HepG2 (cell line): ENCODE measurements around the gene EFEMP2. TPM values are rescaled to one million over a fixed set of nuclear protein-coding genes. Genes with fewer than 3 reads are reported as not detected.

Experiments
- ATAC-seq: fragments of 200-7000 bp; cut with Tn5 transposase; 3 replicates; pipeline ENCODE4 v1.9.1; 2020; ENCODE audit warnings: mild to moderate bottlenecking, moderate library complexity
- BruUV-seq: library from RNA; stranded (reverse); fragments of 400-500 nt; replicated peaks from 2 replicates; lab custom pipeline; 2021; lab: Mats Ljungman, UMichigan
- CTCF ChIA-PET: fragments of 300-600 bp; formaldehyde crosslinking; extraction: SDS; loops from one replicate; lab custom pipeline; 2021; ENCODE audit warnings: low total read pairs, inconsistent platforms, low intra/inter-chr PET ratio; lab: Yijun Ruan, JAX
- POLR2A ChIA-PET: fragments of 350-600 bp; sonication (Branson Sonifier 250); formaldehyde crosslinking; loops from one replicate; lab custom pipeline; 2020; ENCODE audit warnings: antibody characterized with exemption, inconsistent platforms; lab: Yijun Ruan, JAX
- DNase-seq: peaks from one replicate; pipeline ENCODE4 v3.0.0-alpha.2; 2015; ENCODE audit warnings: low spot score
- FAIRE-seq: peaks from 3 replicates; lab custom pipeline; 2011; peaks lifted over from hg19 to GRCh38; lab: Jason Lieb, UNC
- H2AFZ ChIP-seq: one replicate; pipeline ENCODE4 v1.6.1; 2011; ENCODE audit warnings: low read length, inconsistent platforms
- H3K27ac ChIP-seq: fragments of 300-600 bp; 3 replicates; pipeline ENCODE4 v1.8.0; 2011; ENCODE audit warnings: mixed run types, mild to moderate bottlenecking, mixed read lengths, low read length, inconsistent platforms; ENCODE audit not compliant: insufficient read depth; ENCODE audit errors: extremely low read length
- H3K27me3 ChIP-seq, 2 experiments: fragments of 200-600 bp in 1 of 2; 2 replicates in 1 of 2; 3 replicates in 1 of 2; pipeline versions ENCODE4 v1.6.0 to v1.8.0; 2011; ENCODE audit warnings: low read length in 2 of 2, mild to moderate bottlenecking in 2 of 2, moderate library complexity in 2 of 2, inconsistent platforms in 1 of 2; ENCODE audit not compliant: insufficient read depth in 2 of 2, control insufficient read depth in 1 of 2
- H3K36me3 ChIP-seq, 2 experiments: fragments of 200-600 bp in 1 of 2; replicated peaks in 1 of 2; 2 replicates in 1 of 2; 3 replicates in 1 of 2; pipeline versions ENCODE4 v1.5.1 to v1.8.0; 2011; ENCODE audit warnings: low read length in 2 of 2, inconsistent platforms in 1 of 2; ENCODE audit not compliant: insufficient read depth in 2 of 2, control insufficient read depth in 1 of 2
- H3K4me1 ChIP-seq: 2 replicates; pipeline ENCODE4 v1.5.1; 2012; ENCODE audit warnings: low read length, inconsistent platforms; ENCODE audit not compliant: insufficient read depth
- H3K4me2 ChIP-seq: 2 replicates; pipeline ENCODE4 v1.6.0; 2011; ENCODE audit warnings: low read depth, low read length, inconsistent platforms
- H3K4me3 ChIP-seq, 3 experiments: fragments of 200-600 bp in 1 of 3; sonication (generic), shearing (Covaris generic) in 1 of 3; replicated peaks in 1 of 3; 2 replicates each; pipeline ENCODE4 v1.5.1; 2011 to 2016; ENCODE audit warnings: low read length in 3 of 3, inconsistent platforms in 2 of 3, low read depth in 2 of 3, mild to moderate bottlenecking in 2 of 3, control low read depth in 1 of 3, mixed read lengths in 1 of 3; ENCODE audit not compliant: insufficient read depth in 1 of 3
- H3K79me2 ChIP-seq: one replicate; pipeline ENCODE4 v1.6.1; 2011; ENCODE audit warnings: low read length, inconsistent platforms; ENCODE audit not compliant: insufficient read depth
- H3K9ac ChIP-seq: 2 replicates; pipeline ENCODE4 v1.6.0; 2011; ENCODE audit warnings: mild to moderate bottlenecking, low read depth, low read length, inconsistent platforms; ENCODE audit not compliant: insufficient read depth
- H3K9me3 ChIP-seq: 2 replicates; pipeline ENCODE4 v1.5.1; 2012; ENCODE audit warnings: mild to moderate bottlenecking, low read length
- H4K20me1 ChIP-seq: 2 replicates; pipeline ENCODE4 v1.6.0; 2011; ENCODE audit warnings: inconsistent platforms, mild to moderate bottlenecking, low read length, moderate library complexity; ENCODE audit not compliant: insufficient read depth
- ATF1 ChIP-seq: IDR thresholded peaks from 2 replicates; pipeline ENCODE4 v1.6.1; 2016; ENCODE audit warnings: mild to moderate bottlenecking, control low read depth
- HOXD1 ChIP-seq: sonication (generic); formaldehyde crosslinking; IDR thresholded peaks from 2 replicates; pipeline ENCODE4 v1.5.0; 2020; ENCODE audit warnings: missing genetic modification reagents
- MTA3 ChIP-seq: sonication (generic); formaldehyde crosslinking; IDR thresholded peaks from 2 replicates; pipeline ENCODE4 v1.4.0; 2020; ENCODE audit warnings: missing genetic modification reagents
- SAP130 ChIP-seq: IDR thresholded peaks from 2 replicates; pipeline ENCODE4 v1.6.1; 2016; ENCODE audit warnings: low read depth
- ZNF24 ChIP-seq: fragments of 450-650 bp; IDR thresholded peaks from 2 replicates; pipeline ENCODE4 v1.6.1; 2017; ENCODE audit warnings: antibody characterized with exemption, mild to moderate bottlenecking
- WGBS: methylation state at CpG from one replicate; pipeline ENCODE4 v1.1.6; 2017; ENCODE audit warnings: low lambda C conversion rate; 5-methylcytosine and 5-hydroxymethylcytosine counted together
- in situ Hi-C: cut with HindIII; loops from 2 replicates; pipeline ENCODE4 v1.10.0; 2017; ENCODE audit warnings: low pct_unique_long_range_greater_than_20kb; ENCODE audit not compliant: extremely low pct_ligation_motif_present
- intact Hi-C: fragments of 100-400 bp; cut with micrococcal nuclease; formaldehyde crosslinking; loops from one replicate; pipeline ENCODE4 v1.10.0; 2022; ENCODE audit not compliant: unreplicated experiment
- polyA plus RNA-seq, 8 experiments: library from polyadenylated mRNA; depleted of rRNA in 3 of 8; stranded (reverse) in 7 of 8; unstranded in 1 of 8; fragments of >200 nt; fragmentation: Illumina TruSeq in 4 of 8; extraction: Trizol in 4 of 8; gene quantifications; 2 replicates each; pipeline versions ENCODE4 v1.2.1 to v1.2.3, GENCODE V29; 2011 to 2016; ENCODE audit warnings: low read depth in 4 of 8, missing spikeins in 1 of 8, mixed read lengths in 1 of 8; ENCODE audit not compliant: insufficient read depth in 1 of 8
- total RNA-seq, 5 experiments: library from RNA; depleted of rRNA; stranded (reverse); fragments of >200 nt; fragmentation: Illumina TruSeq; extraction: Trizol; gene quantifications; 2 replicates each; pipeline ENCODE4 v1.2.3, GENCODE V29; 2016; ENCODE audit warnings: low read depth in 1 of 5
- TF ChIP-seq, protein P1 (sequence below): IDR thresholded peaks from 2 replicates; pipeline ENCODE4 v1.6.1; 2012; ENCODE audit warnings: low read depth, low read length, improper control_type of control experiment
- TF ChIP-seq, protein P2 (sequence below): sonication (generic); formaldehyde crosslinking; IDR thresholded peaks from 2 replicates; pipeline ENCODE4 v1.5.1; 2020; ENCODE audit warnings: mild to moderate bottlenecking, missing genetic modification reagents, moderate library complexity
- TF ChIP-seq, protein P3 (sequence below): sonication (generic); formaldehyde crosslinking; IDR thresholded peaks from 2 replicates; pipeline ENCODE4 v1.4.0; 2020; ENCODE audit warnings: missing genetic modification reagents

Gene EFEMP2
- total and polyA plus RNA-seq, 2 of the 13 experiments (the other 11 are each of a cell fraction or from before 2014, with no cell fraction given): 7.4 to 29.7 TPM

DNA sequence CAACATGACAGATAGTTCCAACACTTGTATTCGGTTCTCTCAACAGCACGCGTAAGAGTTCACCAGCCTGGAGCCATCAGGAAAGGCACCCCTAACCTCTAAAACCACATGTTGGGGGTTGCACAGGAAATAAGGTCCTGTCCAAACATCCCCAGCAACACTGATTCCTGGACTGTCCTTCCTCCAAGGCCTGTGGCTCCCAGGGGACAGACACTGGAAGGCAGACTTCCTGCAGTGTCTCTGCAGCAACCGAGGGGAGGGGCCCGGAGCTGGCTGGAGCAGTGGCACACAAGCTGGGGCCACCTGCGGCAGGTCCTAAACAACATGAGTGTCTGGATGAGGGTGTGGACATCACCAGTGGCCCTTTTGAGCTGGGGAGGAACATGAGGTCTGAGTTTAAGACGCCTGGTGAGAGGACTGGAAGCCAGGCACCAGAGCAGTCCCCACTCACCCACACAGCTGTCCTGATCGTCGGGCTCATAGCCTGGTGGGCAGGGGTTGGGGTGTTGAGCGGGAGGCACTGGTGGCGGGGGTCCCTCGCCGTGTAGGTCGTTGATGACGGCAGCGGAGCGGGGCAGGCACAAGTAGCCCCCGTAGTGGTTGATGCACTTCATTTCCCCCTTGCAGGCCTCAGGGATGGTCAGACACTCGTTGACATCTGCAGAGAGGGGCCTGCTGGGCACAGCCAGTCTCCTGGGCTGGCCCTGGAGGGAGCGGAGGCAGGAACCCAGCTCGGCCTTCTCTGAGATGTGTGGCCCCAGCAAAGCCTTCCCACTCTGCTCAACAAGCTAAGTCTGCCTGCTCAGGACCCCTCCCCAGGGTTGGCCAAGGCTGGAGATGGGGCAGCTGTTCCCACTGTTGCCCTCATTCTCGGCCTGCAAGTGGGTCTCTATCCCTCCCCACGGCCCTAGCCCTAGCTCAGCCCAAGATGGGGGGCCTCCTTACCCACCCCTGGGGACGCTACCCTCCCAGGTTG is 1.6 kb downstream of the EFEMP2 start:
- TF ChIP-seq, protein P1, sequence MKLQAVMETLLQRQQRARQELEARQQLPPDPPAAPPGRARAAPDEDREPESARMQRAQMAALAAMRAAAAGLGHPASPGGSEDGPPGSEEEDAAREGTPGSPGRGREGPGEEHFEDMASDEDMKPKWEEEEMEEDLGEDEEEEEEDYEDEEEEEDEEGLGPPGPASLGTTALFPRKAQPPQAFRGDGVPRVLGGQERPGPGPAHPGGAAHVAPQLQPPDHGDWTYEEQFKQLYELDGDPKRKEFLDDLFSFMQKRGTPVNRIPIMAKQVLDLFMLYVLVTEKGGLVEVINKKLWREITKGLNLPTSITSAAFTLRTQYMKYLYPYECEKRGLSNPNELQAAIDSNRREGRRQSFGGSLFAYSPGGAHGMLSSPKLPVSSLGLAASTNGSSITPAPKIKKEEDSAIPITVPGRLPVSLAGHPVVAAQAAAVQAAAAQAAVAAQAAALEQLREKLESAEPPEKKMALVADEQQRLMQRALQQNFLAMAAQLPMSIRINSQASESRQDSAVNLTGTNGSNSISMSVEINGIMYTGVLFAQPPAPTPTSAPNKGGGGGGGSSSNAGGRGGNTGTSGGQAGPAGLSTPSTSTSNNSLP: no peak
- TF ChIP-seq, protein P2, sequence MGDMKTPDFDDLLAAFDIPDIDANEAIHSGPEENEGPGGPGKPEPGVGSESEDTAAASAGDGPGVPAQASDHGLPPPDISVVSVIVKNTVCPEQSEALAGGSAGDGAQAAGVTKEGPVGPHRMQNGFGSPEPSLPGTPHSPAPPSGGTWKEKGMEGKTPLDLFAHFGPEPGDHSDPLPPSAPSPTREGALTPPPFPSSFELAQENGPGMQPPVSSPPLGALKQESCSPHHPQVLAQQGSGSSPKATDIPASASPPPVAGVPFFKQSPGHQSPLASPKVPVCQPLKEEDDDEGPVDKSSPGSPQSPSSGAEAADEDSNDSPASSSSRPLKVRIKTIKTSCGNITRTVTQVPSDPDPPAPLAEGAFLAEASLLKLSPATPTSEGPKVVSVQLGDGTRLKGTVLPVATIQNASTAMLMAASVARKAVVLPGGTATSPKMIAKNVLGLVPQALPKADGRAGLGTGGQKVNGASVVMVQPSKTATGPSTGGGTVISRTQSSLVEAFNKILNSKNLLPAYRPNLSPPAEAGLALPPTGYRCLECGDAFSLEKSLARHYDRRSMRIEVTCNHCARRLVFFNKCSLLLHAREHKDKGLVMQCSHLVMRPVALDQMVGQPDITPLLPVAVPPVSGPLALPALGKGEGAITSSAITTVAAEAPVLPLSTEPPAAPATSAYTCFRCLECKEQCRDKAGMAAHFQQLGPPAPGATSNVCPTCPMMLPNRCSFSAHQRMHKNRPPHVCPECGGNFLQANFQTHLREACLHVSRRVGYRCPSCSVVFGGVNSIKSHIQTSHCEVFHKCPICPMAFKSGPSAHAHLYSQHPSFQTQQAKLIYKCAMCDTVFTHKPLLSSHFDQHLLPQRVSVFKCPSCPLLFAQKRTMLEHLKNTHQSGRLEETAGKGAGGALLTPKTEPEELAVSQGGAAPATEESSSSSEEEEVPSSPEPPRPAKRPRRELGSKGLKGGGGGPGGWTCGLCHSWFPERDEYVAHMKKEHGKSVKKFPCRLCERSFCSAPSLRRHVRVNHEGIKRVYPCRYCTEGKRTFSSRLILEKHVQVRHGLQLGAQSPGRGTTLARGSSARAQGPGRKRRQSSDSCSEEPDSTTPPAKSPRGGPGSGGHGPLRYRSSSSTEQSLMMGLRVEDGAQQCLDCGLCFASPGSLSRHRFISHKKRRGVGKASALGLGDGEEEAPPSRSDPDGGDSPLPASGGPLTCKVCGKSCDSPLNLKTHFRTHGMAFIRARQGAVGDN: peak; percentile 20
- TF ChIP-seq ATF1 (CRISPR knock-in tag) (no peak), MTA3 (CRISPR knock-in tag) (no peak), ZNF24 (no peak), HOXD1 (CRISPR knock-in tag) (no peak), SAP130 (peak; percentile 19; the same call in 1 of the 2 replicates)
- TF ChIP-seq, protein P3, sequence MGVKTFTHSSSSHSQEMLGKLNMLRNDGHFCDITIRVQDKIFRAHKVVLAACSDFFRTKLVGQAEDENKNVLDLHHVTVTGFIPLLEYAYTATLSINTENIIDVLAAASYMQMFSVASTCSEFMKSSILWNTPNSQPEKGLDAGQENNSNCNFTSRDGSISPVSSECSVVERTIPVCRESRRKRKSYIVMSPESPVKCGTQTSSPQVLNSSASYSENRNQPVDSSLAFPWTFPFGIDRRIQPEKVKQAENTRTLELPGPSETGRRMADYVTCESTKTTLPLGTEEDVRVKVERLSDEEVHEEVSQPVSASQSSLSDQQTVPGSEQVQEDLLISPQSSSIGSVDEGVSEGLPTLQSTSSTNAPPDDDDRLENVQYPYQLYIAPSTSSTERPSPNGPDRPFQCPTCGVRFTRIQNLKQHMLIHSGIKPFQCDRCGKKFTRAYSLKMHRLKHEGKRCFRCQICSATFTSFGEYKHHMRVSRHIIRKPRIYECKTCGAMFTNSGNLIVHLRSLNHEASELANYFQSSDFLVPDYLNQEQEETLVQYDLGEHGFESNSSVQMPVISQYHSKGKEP (CRISPR knock-in tag): no peak
- TF ChIP-seq, all 625 proteins: peak for 2
- CTCF ChIA-PET: no interaction called here
- Histone ChIP-seq H3K27ac (no peak overlapping the region), H2AFZ (no peak overlapping the region), H3K4me2 (peak overlapping the region; percentile 71), H3K9me3 (no peaks in the 10 kb centered on the region), H4K20me1 (no peaks in the 10 kb centered on the region), H3K4me3 (peak overlapping the region in 1 of 3 experiments; percentile 73; a peak in 2 of 6 replicates), H3K4me1 (peaks cover 22% of the 10 kb centered on the region), H3K79me2 (no peaks in the 10 kb centered on the region), H3K9ac (peak overlapping the region; percentile 69; the same call in 1 of the 2 replicates), H3K36me3 (peaks cover 0 to 10% of the 10 kb centered on the region in 2 experiments; a peak in 2 of 5 replicates), H3K27me3 (no peaks in the 10 kb centered on the region; a peak in 1 of 5 replicates)
- FAIRE-seq (no peak), ATAC-seq (peak; percentile 29), DNase-seq (no peak)
- no TSS peak for BruUV-seq
- POLR2A ChIA-PET: interaction anchor here (1.0 to 8.9 kb wide), 6 partner anchors 12 to 132 kb away, joined by 3 to 81 read pairs (median 4); partner anchors contain the start of genes CCDC85B, CFL1, FIBP and MUS81
- WGBS: 39% methylated on average over 8 of the region's 24 CpGs
- intact Hi-C loops (no loop called here), in situ Hi-C loops (no loop called here)
